Activated T-helper 17 cell treated with anti-CD3 and anti-CD28 coated beads, Interleukin-2, amount 50 U/mL, for 72 hours (primary cell): ENCODE data around the gene DPH3. TPM values are rescaled to one million over a fixed set of nuclear protein-coding genes. Genes with fewer than 3 reads are reported as not detected.

Experiments
- ATAC-seq: fragments of 150-1000 bp; cut with Tn5 transposase; replicated peaks from 2 replicates; pipeline ENCODE4 v1.10.0; 2021; ENCODE audit warnings: mild to moderate bottlenecking, moderate library complexity
- H3K27ac Mint-ChIP-seq: one replicate; pipeline ENCODE4 v1.8.0; 2022; ENCODE audit warnings: mixed read lengths
- H3K27me3 Mint-ChIP-seq: one replicate; pipeline ENCODE4 v1.8.0; 2022; ENCODE audit warnings: mixed read lengths
- H3K36me3 Mint-ChIP-seq: one replicate; pipeline ENCODE4 v1.8.0; 2022; ENCODE audit warnings: low read depth, mild to moderate bottlenecking, mixed read lengths
- H3K4me1 Mint-ChIP-seq: one replicate; pipeline ENCODE4 v1.8.0; 2022; ENCODE audit warnings: mixed read lengths
- H3K4me3 Mint-ChIP-seq: one replicate; pipeline ENCODE4 v1.8.0; 2022; ENCODE audit warnings: mild to moderate bottlenecking, mixed read lengths
- H3K9me3 Mint-ChIP-seq: one replicate; pipeline ENCODE4 v1.8.0; 2022; ENCODE audit warnings: mixed read lengths
- total RNA-seq, 2 donors: library from RNA; stranded (reverse); gene quantifications; one replicate each; pipeline ENCODE4 v1.2.3, GENCODE V29; 2022

The DPH3 gene
- total RNA-seq, 2 donors from 2014 or later = 10.0 to 22.5 TPM

GRCh38 chr3:16300307-16300706, 35.6 kb upstream of the DPH3 start:
- H3K36me3 Mint-ChIP-seq = peaks cover 92% of the 10 kb centered on the region
- H3K4me3 Mint-ChIP-seq = peak overlapping the region; percentile 93

GRCh38 chr3:16299746-16300145, 35.0 kb upstream of the DPH3 start:
- H3K27ac Mint-ChIP-seq = peak overlapping the region; percentile 95
- peaks cover 83% of the 10 kb centered on the region for H3K4me1 Mint-ChIP-seq
- H3K36me3 Mint-ChIP-seq = peaks cover 92% of the 10 kb centered on the region
- no peak for ATAC-seq
- no peaks in the 10 kb centered on the region for H3K9me3 Mint-ChIP-seq
- peak overlapping the region; percentile 93 for H3K4me3 Mint-ChIP-seq
- no peaks in the 10 kb centered on the region for H3K27me3 Mint-ChIP-seq

More at GRCh38 chr3:16300307-16300706, 35.6 kb upstream of the DPH3 start:
- ATAC-seq = peak; percentile 55
- no peaks in the 10 kb centered on the region for H3K9me3 Mint-ChIP-seq
- peak overlapping the region; percentile 95 for H3K27ac Mint-ChIP-seq
- no peaks in the 10 kb centered on the region for H3K27me3 Mint-ChIP-seq
- peaks cover 85% of the 10 kb centered on the region for H3K4me1 Mint-ChIP-seq

- H3K36me3 Mint-ChIP-seq = peaks cover 92% of the 10 kb centered on the region
- H3K4me1 Mint-ChIP-seq = peaks cover 79% of the 10 kb centered on the region
- peak overlapping the region; percentile 93 for H3K4me3 Mint-ChIP-seq
- ATAC-seq = no peak
- H3K27me3 Mint-ChIP-seq = no peaks in the 10 kb centered on the region
- H3K9me3 Mint-ChIP-seq = no peaks in the 10 kb centered on the region
- H3K27ac Mint-ChIP-seq = peak overlapping the region; percentile 26
These were observed 34.1 kb upstream of the DPH3 start for GRCh38 chr3:16298891-16299290.

GRCh38 chr3:16297997-16298885, 33.5 kb upstream of the DPH3 start:
- peaks cover 83% of the 10 kb centered on the region for H3K4me1 Mint-ChIP-seq
- peak overlapping the region; percentile 93 for H3K4me3 Mint-ChIP-seq
- no peaks in the 10 kb centered on the region for H3K27me3 Mint-ChIP-seq
- no peaks in the 10 kb centered on the region for H3K9me3 Mint-ChIP-seq
- no peak for ATAC-seq
- H3K27ac Mint-ChIP-seq = peak overlapping the region; percentile 26
- peaks cover 92% of the 10 kb centered on the region for H3K36me3 Mint-ChIP-seq

GRCh38 chr3:16295298-16295890, 30.7 kb upstream of the DPH3 start:
- H3K4me3 Mint-ChIP-seq = peak overlapping the region; percentile 93
- H3K4me1 Mint-ChIP-seq = peaks cover 82% of the 10 kb centered on the region
- peak overlapping the region; percentile 30 for H3K27ac Mint-ChIP-seq
- peaks cover 91% of the 10 kb centered on the region for H3K36me3 Mint-ChIP-seq
- ATAC-seq = no peak
- peaks cover 5% of the 10 kb centered on the region for H3K9me3 Mint-ChIP-seq
- no peaks in the 10 kb centered on the region for H3K27me3 Mint-ChIP-seq

- Mint-ChIP-seq H3K4me3 (peak overlapping the region; percentile 93), H3K36me3 (peaks cover 95% of the 10 kb centered on the region), H3K4me1 (peaks cover 80% of the 10 kb centered on the region), H3K27ac (peak overlapping the region; percentile 30), H3K27me3 (no peaks in the 10 kb centered on the region), H3K9me3 (peaks cover 5% of the 10 kb centered on the region)
- peak; percentile 76 for ATAC-seq
These were observed 30.1 kb upstream of the DPH3 start for GRCh38 chr3:16294844-16295243.

GRCh38 chr3:16290827-16291196, 26.1 kb upstream of the DPH3 start:
- peak; percentile 43 for ATAC-seq
- H3K27ac Mint-ChIP-seq = peak overlapping the region; percentile 81
- no peaks in the 10 kb centered on the region for H3K27me3 Mint-ChIP-seq
- peaks cover 64% of the 10 kb centered on the region for H3K4me1 Mint-ChIP-seq
- H3K9me3 Mint-ChIP-seq = peaks cover 5% of the 10 kb centered on the region
- H3K4me3 Mint-ChIP-seq = peak overlapping the region; percentile 93
- peaks cover 94% of the 10 kb centered on the region for H3K36me3 Mint-ChIP-seq

GRCh38 chr3:16290007-16290826, 25.5 kb upstream of the DPH3 start:
- Mint-ChIP-seq H3K9me3 (peaks cover 5% of the 10 kb centered on the region), H3K36me3 (peaks cover 88% of the 10 kb centered on the region), H3K4me3 (peak overlapping the region; percentile 93), H3K27me3 (no peaks in the 10 kb centered on the region), H3K27ac (peak overlapping the region; percentile 81), H3K4me1 (peaks cover 60% of the 10 kb centered on the region)
- no peak for ATAC-seq

GRCh38 chr3:16289144-16289889, 24.6 kb upstream of the DPH3 start:
- no peaks in the 10 kb centered on the region for H3K27me3 Mint-ChIP-seq
- H3K4me1 Mint-ChIP-seq = peaks cover 61% of the 10 kb centered on the region
- H3K4me3 Mint-ChIP-seq = peak overlapping the region; percentile 93
- peaks cover 5% of the 10 kb centered on the region for H3K9me3 Mint-ChIP-seq
- peaks cover 79% of the 10 kb centered on the region for H3K36me3 Mint-ChIP-seq
- ATAC-seq = no peak
- peak overlapping the region; percentile 81 for H3K27ac Mint-ChIP-seq

GRCh38 chr3:16288664-16289063, 23.9 kb upstream of the DPH3 start:
- ATAC-seq = peak; percentile 19
- Mint-ChIP-seq H3K4me3 (peak overlapping the region; percentile 93), H3K27me3 (no peaks in the 10 kb centered on the region), H3K36me3 (peaks cover 72% of the 10 kb centered on the region), H3K9me3 (peaks cover 5% of the 10 kb centered on the region), H3K27ac (peak overlapping the region; percentile 81), H3K4me1 (peaks cover 60% of the 10 kb centered on the region)

GRCh38 chr3:16286751-16287543, 22.2 kb upstream of the DPH3 start:
- peaks cover 70% of the 10 kb centered on the region for H3K36me3 Mint-ChIP-seq
- ATAC-seq = peak; percentile 20
- H3K27me3 Mint-ChIP-seq = no peaks in the 10 kb centered on the region
- no peaks in the 10 kb centered on the region for H3K9me3 Mint-ChIP-seq
- peak overlapping the region; percentile 81 for H3K27ac Mint-ChIP-seq
- H3K4me3 Mint-ChIP-seq = peak overlapping the region; percentile 93
- peaks cover 59% of the 10 kb centered on the region for H3K4me1 Mint-ChIP-seq

- peaks cover 64% of the 10 kb centered on the region for H3K36me3 Mint-ChIP-seq
- H3K27me3 Mint-ChIP-seq = no peaks in the 10 kb centered on the region
These were observed 21.4 kb upstream of the DPH3 start for GRCh38 chr3:16286161-16286560.

GRCh38 chr3:16284633-16285032, 19.9 kb upstream of the DPH3 start:
- Mint-ChIP-seq H3K4me3 (peak overlapping the region; percentile 93), H3K27me3 (no peaks in the 10 kb centered on the region), H3K36me3 (peaks cover 48% of the 10 kb centered on the region), H3K9me3 (no peaks in the 10 kb centered on the region), H3K27ac (peak overlapping the region; percentile 81), H3K4me1 (peaks cover 39% of the 10 kb centered on the region)
- ATAC-seq = no peak

More at GRCh38 chr3:16286161-16286560, 21.4 kb upstream of the DPH3 start:
- Mint-ChIP-seq H3K4me3 (peak overlapping the region; percentile 93), H3K4me1 (peaks cover 53% of the 10 kb centered on the region), H3K9me3 (no peaks in the 10 kb centered on the region), H3K27ac (peak overlapping the region; percentile 81)
- ATAC-seq = peak; percentile 87
